Measurements from ENCODE around the gene SCGB3A2.
A peak's percentile ranks its signal among the peaks of the same experiment; 100 is the strongest.

Gene SCGB3A2, protein sequence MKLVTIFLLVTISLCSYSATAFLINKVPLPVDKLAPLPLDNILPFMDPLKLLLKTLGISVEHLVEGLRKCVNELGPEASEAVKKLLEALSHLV

GRCh38 chr5:147878066-147878759, at the start of gene SCGB3A2:
Gene SCGB3A2, plus strand, starts transcription at chr5:147878711. Its CDS starts 93 bp downstream, at chr5:147878804.
- DNase-seq (ENCODE audit: low spot score) = no peak

GRCh38 chr5:147830035-147830434, 48.5 kb upstream of the SCGB3A2 start:
- peak; percentile 8 for DNase-seq (ENCODE audit: low spot score)

GRCh38 chr5:147831465-147831864, 47.0 kb upstream of the SCGB3A2 start, which contains the start of gene SPINK1:
Gene SPINK1, minus strand, starts transcription at chr5:147831671. Its CDS starts 94 bp downstream, at chr5:147831577.
- DNase-seq (ENCODE audit: low spot score) = no peak

GRCh38 chr5:147832541-147832940, 46.0 kb upstream of the SCGB3A2 start:
- no peak for DNase-seq (ENCODE audit: low spot score)

DNA sequence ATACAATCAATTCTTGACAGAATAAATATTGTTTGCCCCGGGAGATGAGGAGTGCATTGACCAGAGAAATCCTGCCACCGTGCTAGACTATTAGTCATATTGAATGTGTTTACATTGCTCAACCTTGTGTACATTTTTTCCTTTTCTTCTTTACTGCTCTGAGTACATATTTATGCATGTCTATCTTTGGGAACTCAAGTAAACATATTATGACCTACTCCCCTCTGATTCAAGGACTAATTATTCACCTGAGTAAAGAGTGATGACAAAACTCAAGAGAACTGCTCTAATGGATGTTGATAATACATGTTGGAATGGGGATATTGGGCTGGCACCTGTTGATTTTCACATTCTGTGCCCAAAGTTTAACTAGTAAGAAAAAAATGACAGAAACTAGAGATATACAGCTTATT, 43.1 kb upstream of the SCGB3A2 start:
- DNase-seq (ENCODE audit: low spot score) = peak; percentile 38

GRCh38 chr5:147836439-147836838, 42.1 kb upstream of the SCGB3A2 start:
- peak; percentile 29 for DNase-seq (ENCODE audit: low spot score)

GRCh38 chr5:147842869-147843268, 35.6 kb upstream of the SCGB3A2 start:
- no peak for DNase-seq (ENCODE audit: low spot score)

GRCh38 chr5:147844846-147845245, 33.7 kb upstream of the SCGB3A2 start:
- no peak for DNase-seq (ENCODE audit: low spot score)

DNA sequence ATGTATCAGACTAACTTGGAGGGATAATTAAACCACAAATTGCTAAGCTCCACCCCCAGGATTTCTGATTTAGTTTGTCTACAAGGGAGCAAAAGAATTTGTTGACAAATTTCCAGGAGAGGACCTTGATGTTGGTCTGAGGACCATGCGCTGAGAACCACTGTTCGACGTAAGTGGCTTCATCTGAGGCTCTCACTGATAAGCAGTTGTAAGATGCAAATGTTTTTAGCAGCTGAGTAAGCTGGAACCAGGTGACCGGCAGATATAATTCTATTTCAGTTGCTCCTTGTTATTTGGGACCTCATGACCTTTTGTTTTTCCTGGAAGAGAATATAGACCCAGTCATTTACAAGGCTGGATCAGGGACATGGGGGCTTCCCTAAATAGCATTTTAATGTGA, 32.9 kb upstream of the SCGB3A2 start:
- DNase-seq (ENCODE audit: low spot score) = no peak

- no peak for DNase-seq (ENCODE audit: low spot score)
Measured at GRCh38 chr5:147849226-147849625, 29.3 kb upstream of the SCGB3A2 start.

- DNase-seq (ENCODE audit: low spot score) = no peak
Measured at GRCh38 chr5:147851578-147851977, 26.9 kb upstream of the SCGB3A2 start.

DNA sequence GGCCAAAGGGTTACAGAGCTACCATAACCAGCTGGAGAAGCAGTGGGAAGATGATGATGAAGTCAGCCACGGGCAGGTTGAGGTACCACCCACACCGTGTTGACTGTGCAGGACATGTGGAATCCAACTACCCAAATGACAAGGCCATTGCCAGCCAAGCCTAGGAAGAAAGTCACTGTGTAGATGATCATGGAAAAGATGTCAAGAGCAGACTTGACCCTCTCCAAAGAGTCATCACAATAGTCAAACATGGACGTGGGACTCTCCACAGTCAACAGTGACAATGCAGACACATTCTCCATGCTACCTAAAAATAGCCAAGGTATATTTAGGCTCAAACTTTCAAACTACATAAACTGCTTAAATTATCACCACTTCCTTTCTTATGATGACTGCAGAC, 26.1 kb upstream of the SCGB3A2 start:
- no peak for DNase-seq (ENCODE audit: low spot score)

DNA sequence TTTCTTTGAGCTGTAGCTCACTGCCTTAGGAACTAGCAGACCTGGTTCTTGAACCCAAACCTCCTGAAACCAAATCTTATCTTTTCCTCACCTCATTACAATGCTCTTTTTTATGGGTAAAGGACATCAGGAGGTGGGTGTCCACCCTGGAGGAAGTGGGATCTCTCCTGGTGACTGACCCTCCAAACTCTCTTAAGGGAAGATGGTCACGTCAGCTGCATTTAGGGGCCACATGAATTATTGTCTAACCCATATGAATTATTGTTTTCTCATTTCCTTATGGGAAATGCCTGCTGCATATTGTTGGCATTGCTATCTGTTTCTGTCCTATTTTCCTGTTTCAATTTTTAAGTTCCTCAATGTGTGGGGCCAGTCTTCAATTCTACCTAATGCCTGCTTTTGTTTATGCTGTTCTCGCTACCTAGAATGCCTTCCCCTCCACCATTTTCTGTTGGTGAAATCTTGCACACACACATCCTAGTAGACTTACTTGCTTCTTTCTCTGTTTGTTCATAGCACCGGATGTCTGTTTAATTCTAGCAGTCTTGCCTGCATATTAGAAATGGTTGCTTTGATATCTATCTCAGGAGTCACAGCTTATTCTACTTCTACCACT, 25.0 kb upstream of the SCGB3A2 start:
- no peak for DNase-seq (ENCODE audit: low spot score)

- no peak for DNase-seq (ENCODE audit: low spot score)
Measured at GRCh38 chr5:147854331-147854730, 24.2 kb upstream of the SCGB3A2 start.

DNA sequence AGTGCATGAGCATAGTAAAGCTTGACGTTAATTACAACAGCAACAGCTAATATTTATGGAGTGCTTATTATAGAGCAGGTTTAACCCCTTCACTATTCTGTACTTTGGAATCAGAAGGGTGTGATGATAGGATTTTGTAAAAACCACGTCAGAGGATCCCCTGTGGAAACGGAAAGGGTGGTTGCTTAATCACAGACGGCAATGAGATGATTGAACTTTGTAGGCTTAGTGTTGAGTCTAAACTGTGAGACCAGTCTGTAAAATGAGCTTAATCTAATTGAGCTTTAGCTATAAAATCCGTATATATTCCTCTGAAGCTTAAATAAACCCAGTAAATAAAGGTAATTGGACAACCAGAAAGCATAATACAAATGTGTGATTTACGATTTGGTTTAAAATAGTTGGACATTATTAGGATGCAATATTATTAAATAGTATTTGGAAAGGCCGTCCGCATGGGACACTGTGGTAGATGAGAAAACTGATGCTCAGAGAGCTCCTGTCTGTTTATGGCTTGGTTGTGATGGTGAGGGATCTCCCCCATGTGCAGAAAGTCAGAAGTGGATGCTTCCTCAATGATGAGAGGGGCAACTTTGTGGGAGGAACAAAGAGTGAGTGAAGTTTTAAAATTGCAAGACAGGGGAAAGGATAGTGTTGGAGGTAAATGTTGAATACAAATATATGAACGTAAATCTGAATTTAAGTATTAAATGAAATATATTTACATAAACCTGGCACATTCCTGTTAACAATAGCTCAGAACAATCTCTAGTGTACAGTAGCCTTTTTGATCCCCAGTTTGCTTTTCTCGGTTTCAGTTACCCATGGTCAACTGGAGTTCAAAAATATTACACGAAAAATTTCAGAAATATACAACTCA, 23.4 kb upstream of the SCGB3A2 start:
- DNase-seq (ENCODE audit: low spot score) = no peak

DNA sequence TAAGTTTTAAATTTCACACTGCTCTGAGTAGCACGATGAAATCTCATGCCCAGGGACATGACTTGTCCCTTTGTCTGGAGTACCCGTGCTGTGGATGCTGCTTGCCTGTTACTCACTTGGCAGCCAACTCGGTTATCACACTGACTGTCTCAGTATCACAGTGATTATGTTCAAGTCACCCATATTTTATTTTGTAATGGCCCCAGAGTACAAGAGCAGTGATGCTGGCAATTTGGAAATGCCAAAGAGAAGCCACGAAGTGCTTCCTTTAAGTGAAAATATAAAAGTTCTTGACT, 22.8 kb upstream of the SCGB3A2 start:
- DNase-seq (ENCODE audit: low spot score) = no peak

DNA sequence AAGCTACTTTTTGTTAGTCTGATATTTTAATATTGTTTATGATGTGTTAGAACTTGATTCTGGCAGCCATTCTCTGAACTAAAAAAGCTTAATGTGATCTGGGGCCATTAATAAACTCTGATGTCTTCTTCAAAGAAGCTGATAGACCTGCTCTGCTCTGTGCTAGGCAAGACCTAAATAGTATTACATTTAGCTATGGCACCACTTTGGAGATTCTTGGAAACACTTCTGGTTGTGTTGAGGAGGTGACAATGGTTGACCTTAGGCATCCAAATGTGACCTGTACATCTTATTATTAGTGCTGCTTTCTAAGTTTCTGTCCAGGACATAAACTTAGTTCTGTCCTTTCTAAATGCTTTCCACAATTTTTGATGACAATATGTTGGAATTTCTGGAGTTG, 21.7 kb upstream of the SCGB3A2 start:
- DNase-seq (ENCODE audit: low spot score) = no peak

GRCh38 chr5:147857302-147858129, 21.0 kb upstream of the SCGB3A2 start:
- peak; percentile 43 for DNase-seq (ENCODE audit: low spot score)

GRCh38 chr5:147858565-147858964, 19.9 kb upstream of the SCGB3A2 start:
- DNase-seq (ENCODE audit: low spot score) = no peak

- DNase-seq (ENCODE audit: low spot score) = no peak
Measured at GRCh38 chr5:147859962-147860640, 18.4 kb upstream of the SCGB3A2 start.

GRCh38 chr5:147860641-147861025, 17.9 kb upstream of the SCGB3A2 start:
- DNase-seq (ENCODE audit: low spot score) = no peak
